Measurements from ENCODE around the gene AUTS2.

The AUTS2 gene

DNA sequence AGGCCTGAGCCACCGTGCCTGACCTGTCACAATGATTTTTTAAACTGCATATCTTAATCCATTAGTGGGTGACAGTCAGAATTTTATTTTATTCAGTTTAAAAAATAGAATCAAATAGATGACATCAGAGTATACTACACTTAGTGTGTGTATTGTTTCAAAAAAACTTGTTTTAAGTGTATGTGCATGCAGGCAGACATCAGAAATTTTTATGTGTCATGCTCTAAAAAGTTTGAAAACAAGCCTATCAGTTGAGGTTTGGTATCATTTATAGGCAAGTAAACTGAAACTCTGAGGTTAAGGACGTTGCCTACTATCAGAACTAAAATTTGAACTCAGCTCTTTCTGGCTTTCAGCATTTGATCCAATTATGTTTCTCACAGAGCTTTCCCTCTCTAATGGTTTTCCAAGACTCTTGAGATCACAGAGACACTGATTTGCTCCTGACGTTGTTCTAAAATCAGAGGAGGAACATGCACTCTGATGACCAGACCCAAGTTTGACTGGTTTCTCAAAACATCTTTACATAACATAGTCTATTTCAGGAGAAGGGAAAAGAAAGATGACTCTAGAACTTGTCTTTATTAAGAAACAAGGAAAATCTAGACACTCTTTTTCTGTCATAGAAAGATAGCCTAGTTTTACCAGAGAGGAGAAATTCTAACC is 188.6 kb downstream of the AUTS2 start:
- TF ChIP-seq, protein P1, sequence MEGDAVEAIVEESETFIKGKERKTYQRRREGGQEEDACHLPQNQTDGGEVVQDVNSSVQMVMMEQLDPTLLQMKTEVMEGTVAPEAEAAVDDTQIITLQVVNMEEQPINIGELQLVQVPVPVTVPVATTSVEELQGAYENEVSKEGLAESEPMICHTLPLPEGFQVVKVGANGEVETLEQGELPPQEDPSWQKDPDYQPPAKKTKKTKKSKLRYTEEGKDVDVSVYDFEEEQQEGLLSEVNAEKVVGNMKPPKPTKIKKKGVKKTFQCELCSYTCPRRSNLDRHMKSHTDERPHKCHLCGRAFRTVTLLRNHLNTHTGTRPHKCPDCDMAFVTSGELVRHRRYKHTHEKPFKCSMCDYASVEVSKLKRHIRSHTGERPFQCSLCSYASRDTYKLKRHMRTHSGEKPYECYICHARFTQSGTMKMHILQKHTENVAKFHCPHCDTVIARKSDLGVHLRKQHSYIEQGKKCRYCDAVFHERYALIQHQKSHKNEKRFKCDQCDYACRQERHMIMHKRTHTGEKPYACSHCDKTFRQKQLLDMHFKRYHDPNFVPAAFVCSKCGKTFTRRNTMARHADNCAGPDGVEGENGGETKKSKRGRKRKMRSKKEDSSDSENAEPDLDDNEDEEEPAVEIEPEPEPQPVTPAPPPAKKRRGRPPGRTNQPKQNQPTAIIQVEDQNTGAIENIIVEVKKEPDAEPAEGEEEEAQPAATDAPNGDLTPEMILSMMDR (IDR thresholded peaks at IDR 0.05; ENCODE audit: low read depth, low read length): no peak
- no peak overlapping the region for H3K4me3 ChIP-seq (ENCODE audit: low read depth, low read length)

DNA sequence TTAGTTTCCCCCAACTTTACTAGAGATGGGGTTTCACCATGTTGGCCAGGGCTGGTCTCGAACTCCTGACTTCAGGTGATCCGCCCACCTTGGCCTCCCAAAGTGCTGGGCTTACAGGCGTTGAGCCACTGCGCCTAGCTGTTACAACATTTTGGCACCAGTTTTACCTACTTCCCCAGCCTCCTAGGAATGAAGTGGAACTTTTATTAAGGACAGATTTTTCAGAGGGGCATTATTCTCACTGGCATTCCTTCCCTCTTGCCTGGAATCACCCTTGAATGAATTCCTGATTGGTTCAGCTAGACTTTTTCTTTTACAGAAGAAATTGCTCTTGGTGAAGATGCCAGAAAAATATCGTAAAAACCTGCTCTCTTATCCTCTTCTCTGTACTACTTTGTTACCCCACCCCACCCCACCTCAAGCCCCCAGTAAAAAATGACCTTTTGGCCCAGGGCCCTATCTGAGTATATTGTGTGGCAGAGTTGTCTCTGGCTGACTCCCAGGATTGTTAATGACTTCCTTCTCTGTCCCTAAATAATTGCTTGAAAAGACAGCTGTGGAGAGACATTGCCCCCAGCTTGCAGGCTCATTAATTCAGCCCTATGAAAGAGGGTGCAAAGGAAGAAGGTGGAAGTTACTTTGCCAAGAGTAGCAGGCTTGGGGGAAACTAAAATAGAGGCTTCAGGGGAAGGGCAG is 189.6 kb downstream of the AUTS2 start:
- TF ChIP-seq, protein P1 (IDR thresholded peaks at IDR 0.05; ENCODE audit: low read depth, low read length): no peak

DNA sequence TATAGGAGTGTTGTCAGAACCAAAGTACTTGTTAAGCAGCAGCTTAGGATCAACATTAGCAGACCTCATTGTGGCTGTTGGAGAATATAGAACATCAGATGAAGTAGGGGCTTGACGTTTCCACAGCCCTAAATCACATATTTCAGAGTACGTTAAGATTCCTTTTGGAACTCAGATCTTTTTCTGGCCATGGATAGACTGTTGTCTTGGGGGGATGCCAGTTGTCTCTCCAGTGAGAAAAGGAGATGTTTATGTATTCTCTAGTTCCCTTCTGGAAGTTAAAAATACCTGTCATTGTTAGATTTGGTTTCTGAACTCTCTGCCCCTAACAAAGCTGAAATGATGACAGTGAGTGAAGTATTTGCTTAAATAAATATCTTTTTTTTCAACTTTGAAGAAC is 191.3 kb downstream of the AUTS2 start:
- H3K4me3 ChIP-seq (ENCODE audit: low read depth, low read length): no peak overlapping the region
- TF ChIP-seq, protein P1 (IDR thresholded peaks at IDR 0.05; ENCODE audit: low read depth, low read length): no peak

More for the DNA sequence above, 189.6 kb downstream of the AUTS2 start:
- no peak overlapping the region for H3K4me3 ChIP-seq (ENCODE audit: low read depth, low read length)

DNA sequence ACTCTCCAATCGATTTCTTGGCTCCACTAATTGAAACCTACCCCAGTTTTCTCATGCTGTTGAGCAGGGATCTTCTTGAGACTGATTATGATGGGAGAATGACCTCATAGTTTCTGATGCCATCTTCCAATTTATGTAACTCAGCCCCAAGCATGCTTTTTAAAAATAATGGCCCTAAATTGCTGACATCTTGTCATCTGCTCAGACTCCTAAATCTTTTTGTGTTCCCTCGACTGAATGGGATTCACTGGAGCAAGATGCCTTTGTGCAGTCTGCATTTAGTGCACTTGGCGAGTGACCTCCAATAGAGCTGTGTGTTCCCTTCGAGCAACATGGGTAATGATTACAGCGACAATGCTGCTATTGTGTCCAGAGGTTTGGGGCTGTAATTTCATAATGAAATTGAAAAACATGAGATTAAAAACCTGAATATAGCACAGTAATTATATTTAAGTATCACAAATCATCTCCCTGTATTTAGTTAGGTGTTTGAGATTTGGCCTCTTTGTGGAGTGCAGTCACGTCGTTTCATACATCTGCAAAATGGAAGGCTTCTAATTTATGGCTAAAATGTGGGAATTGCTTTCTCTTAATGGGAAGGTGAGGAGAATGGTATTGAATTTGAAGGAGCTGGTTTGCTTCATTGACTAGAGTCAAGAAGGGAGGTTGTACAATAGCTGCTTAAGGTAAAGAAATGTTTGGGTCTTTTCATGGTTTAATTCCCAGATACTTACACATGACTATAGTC is 192.9 kb downstream of the AUTS2 start:
- no peak overlapping the region for H3K4me3 ChIP-seq (ENCODE audit: low read depth, low read length)
- TF ChIP-seq, protein P1 (IDR thresholded peaks at IDR 0.05; ENCODE audit: low read depth, low read length): no peak

DNA sequence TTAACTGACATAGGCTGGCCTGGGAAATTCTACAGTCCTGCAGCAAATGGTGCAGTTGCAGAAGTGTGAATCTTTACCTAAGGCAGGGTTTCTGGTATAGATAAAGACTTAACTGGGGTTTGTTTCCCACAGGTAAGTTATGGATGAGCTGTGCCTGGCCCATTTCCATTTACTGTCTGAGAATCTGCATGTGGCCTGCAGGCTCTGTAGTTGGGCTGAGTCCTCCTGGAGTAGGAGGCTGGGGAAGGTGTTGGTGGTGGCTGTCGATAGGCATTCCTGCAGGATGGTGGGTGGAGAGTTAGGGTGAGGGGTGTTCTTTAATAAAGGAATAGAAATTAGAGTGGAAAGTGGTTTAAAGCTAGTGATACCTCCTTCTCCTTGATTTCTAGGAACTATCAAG is 193.5 kb downstream of the AUTS2 start:
- H3K4me3 ChIP-seq (ENCODE audit: low read depth, low read length): no peak overlapping the region
- TF ChIP-seq, protein P1 (IDR thresholded peaks at IDR 0.05; ENCODE audit: low read depth, low read length): no peak

DNA sequence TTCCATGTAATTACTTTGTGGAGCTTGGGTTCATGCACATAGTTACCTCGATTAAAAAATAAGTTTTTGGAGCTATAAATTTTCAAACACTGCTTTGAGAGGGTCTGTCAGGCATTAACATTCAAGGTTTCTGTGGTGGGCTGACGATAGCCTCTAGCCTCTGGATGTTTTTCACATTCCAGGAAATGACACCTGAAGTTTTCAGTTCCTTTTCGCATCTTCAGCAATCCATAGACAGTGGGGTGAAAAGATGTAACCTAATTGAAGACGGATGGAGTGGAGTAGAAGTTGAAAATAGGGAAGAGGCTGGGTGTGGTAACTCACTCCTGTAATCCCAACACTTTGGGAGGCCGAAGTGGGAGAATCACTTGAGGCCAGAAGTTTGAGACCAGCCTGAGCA is 197.7 kb downstream of the AUTS2 start:
- H3K4me3 ChIP-seq (ENCODE audit: low read depth, low read length): no peak overlapping the region
- TF ChIP-seq, protein P1 (IDR thresholded peaks at IDR 0.05; ENCODE audit: low read depth, low read length): no peak

DNA sequence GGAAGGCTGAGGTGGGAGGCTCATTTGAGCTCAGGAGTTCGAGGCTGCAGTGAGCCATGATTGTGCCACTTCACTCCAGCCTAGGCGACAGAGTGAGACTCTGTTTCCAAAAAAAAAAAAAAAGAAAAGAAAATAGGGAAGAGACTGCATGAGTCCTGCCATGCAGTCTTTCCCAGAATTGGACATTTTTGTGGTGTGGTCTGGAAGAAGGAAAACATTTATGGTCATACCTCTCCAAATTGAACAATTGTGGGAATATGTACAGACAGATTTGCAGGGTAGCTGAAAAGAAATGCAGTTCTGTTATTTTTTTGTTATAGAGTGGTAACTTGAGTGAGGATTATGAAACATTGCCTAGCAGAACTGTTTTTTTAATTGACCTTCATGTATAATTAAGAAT is 198.1 kb downstream of the AUTS2 start:
- H3K4me3 ChIP-seq (ENCODE audit: low read depth, low read length): no peak overlapping the region
- TF ChIP-seq, protein P1 (IDR thresholded peaks at IDR 0.05; ENCODE audit: low read depth, low read length): no peak
